CD4-positive, CD25-positive, alpha-beta regulatory T cell (primary cell): ENCODE results near the gene PYGO1. TPM values are rescaled to one million over a fixed set of nuclear protein-coding genes. Genes with fewer than 3 reads are reported as not detected.
"Not testable (repeated sequence)": the region's sequence is repeated elsewhere in the genome, so short reads cannot be mapped to it uniquely, and the experiment has no call there.

Experiments used
- ATAC-seq, 2 donors: fragments of 150-1000 bp; cut with Tn5 transposase; one replicate each; pipeline ENCODE4 v1.10.0; 2021; ENCODE audit warnings: low read depth in 2 of 2, moderate number of reproducible peaks in 2 of 2, moderate library complexity in 1 of 2
- DNase-seq, 3 donors: peaks; one replicate each; pipeline versions ENCODE4 v3.0.0 to v3.0.0-alpha.2; 2012 to 2022; ENCODE audit warnings: mixed read lengths in 1 of 3
- H3K27ac ChIP-seq: one replicate; pipeline ENCODE4 v1.7.0; 2013; ENCODE audit warnings: mild to moderate bottlenecking, low read length; ENCODE audit not compliant: insufficient read depth, poor library complexity, severe bottlenecking
- H3K27me3 ChIP-seq: one replicate; pipeline ENCODE4 v1.7.0; 2013; ENCODE audit warnings: low read length; ENCODE audit not compliant: control insufficient read depth, insufficient read depth
- H3K36me3 ChIP-seq: one replicate; pipeline ENCODE4 v1.7.0; 2013; ENCODE audit warnings: mild to moderate bottlenecking, low read length, moderate library complexity; ENCODE audit not compliant: control insufficient read depth, insufficient read depth
- H3K4me1 ChIP-seq: 2 replicates; pipeline ENCODE4 v1.7.0; 2013; ENCODE audit warnings: mild to moderate bottlenecking, low read length; ENCODE audit not compliant: insufficient read depth, control insufficient read depth, poor library complexity, severe bottlenecking
- H3K4me3 ChIP-seq: one replicate; pipeline ENCODE4 v1.7.0; 2013; ENCODE audit warnings: low read depth, mild to moderate bottlenecking, low read length, moderate library complexity
- H3K9me3 ChIP-seq, 2 experiments: 1 replicate in 1 of 2; 2 replicates in 1 of 2; pipeline ENCODE4 v1.7.0; 2013; ENCODE audit warnings: low read length in 2 of 2, mild to moderate bottlenecking in 1 of 2, moderate library complexity in 1 of 2; ENCODE audit not compliant: control insufficient read depth in 2 of 2
- H3K27ac Mint-ChIP-seq, 3 donors: one replicate each; pipeline ENCODE4 v1.8.0; 2020 to 2022; ENCODE audit warnings: mild to moderate bottlenecking in 3 of 3, mixed read lengths in 3 of 3, moderate library complexity in 2 of 3
- H3K27me3 Mint-ChIP-seq: one replicate; pipeline ENCODE4 v1.8.0; 2022; ENCODE audit warnings: mild to moderate bottlenecking, mixed read lengths
- H3K36me3 Mint-ChIP-seq: one replicate; pipeline ENCODE4 v1.8.0; 2020; ENCODE audit warnings: mixed read lengths
- H3K4me1 Mint-ChIP-seq, 4 donors: one replicate each; pipeline ENCODE4 v1.8.0; 2020 to 2022; ENCODE audit warnings: mixed read lengths in 4 of 4, mild to moderate bottlenecking in 1 of 4
- H3K4me3 Mint-ChIP-seq, 4 donors: one replicate each; pipeline ENCODE4 v1.8.0; 2020 to 2022; ENCODE audit warnings: mild to moderate bottlenecking in 4 of 4, mixed read lengths in 4 of 4, moderate library complexity in 3 of 4
- H3K9me3 Mint-ChIP-seq, 7 donors: one replicate each; pipeline ENCODE4 v1.8.0; 2020 to 2022; ENCODE audit warnings: mixed read lengths in 7 of 7, mild to moderate bottlenecking in 3 of 7, moderate library complexity in 2 of 7
- polyA plus RNA-seq, 4 donors: library from polyadenylated mRNA; unstranded; fragments of 300-500 nt; fragmentation: Illumina TruSeq; gene quantifications; one replicate each; pipeline ENCODE4 v1.2.3, GENCODE V29; 2021
- total RNA-seq: library from RNA; stranded (reverse); gene quantifications from one replicate; pipeline ENCODE4 v1.2.3, GENCODE V29; 2022

Gene PYGO1
- total and polyA plus RNA-seq, 5 donors from 2014 or later, result not detected

DNA sequence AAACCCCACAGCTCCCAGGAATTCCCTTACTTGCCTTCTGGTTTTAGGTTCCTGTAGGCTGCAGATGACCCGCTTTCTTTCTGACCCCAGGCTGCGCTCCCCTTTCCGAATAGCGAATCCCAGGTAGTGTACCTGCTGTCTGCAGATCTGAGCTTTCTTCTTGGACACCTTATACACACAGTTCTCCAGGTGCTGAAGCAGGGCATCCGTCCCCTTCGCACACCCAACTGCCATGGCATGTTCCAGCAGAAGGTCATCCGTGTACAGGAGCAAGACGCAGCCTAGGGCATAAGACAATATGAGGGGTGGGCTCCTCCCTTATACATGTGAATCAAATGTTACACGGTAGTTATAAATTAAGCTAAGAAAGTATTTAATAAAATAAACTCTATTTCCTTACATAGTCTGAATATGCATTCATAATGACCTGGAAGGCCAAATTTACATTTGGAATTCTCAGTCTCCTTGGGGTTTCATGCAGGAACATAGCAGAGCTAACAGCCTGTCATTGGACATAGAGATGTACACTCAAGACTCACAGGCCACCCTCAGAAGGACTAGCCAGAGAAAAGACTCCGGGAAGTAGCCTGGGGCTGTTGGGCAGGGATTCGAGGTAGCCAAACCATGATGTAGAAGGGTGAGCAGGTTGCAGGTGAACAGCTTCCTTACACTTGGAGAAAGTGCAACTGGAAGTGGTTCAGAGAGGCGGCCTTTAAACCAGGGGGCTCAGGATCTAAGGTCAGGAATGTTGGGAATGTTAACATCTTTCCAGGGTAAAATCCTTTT, 72.0 kb downstream of the PYGO1 start:
- no peak overlapping the region for H3K4me3 Mint-ChIP-seq
- no peaks in the 10 kb centered on the region for H3K36me3 Mint-ChIP-seq
- no peak overlapping the region for H3K27ac ChIP-seq
- peaks cover 0 to 4% (median 0%) of the 10 kb centered on the region in 4 donors for H3K4me1 Mint-ChIP-seq
- H3K36me3 ChIP-seq, result no peaks in the 10 kb centered on the region
- H3K27me3 Mint-ChIP-seq, result peaks cover 10% of the 10 kb centered on the region
- no peaks in the 10 kb centered on the region for H3K4me1 ChIP-seq
- no peak overlapping the region for H3K4me3 ChIP-seq
- H3K27me3 ChIP-seq, result no peaks in the 10 kb centered on the region
- peaks cover 0 to 5% (median 0%) of the 10 kb centered on the region in 7 donors for H3K9me3 Mint-ChIP-seq
- no peaks in the 10 kb centered on the region for H3K9me3 ChIP-seq
- DNase-seq, result no peak
- ATAC-seq, result no peak
- H3K27ac Mint-ChIP-seq, result no peak overlapping the region

DNA sequence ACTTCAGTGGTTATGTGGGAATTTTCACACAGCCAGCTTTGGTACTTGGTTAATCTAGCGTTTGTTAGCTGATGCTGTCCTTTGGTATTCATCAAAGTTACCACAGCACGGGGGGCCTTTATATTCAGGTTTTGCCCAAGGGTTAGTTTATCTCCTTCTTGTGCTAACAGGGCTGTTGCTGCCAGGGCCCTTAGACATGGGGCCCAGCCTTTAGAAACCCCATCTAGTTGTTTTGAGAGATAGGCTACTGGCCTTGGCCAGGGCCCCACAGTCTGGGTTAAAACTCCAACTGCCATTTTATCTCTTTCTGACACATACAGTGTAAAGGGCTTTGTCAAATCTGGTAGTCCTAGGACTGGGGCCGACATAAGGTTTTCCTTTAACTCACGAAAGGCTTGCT, 72.7 kb downstream of the PYGO1 start:
- no peak for ATAC-seq
- DNase-seq, result no peak
- Mint-ChIP-seq H3K9me3 (no peaks in the 10 kb centered on the region), H3K4me1 (peaks cover 0 to 4% (median 0%) of the 10 kb centered on the region in 4 donors), H3K27ac (no peak overlapping the region), H3K4me3 (no peak overlapping the region), H3K27me3 (peaks cover 10% of the 10 kb centered on the region), H3K36me3 (no peaks in the 10 kb centered on the region)
- H3K4me1 ChIP-seq, result no peaks in the 10 kb centered on the region
- H3K27me3 ChIP-seq, result no peaks in the 10 kb centered on the region
- H3K4me3 ChIP-seq, result no peak overlapping the region
- H3K9me3 ChIP-seq, result no peaks in the 10 kb centered on the region
- no peak overlapping the region for H3K27ac ChIP-seq
- H3K36me3 ChIP-seq, result no peaks in the 10 kb centered on the region

DNA sequence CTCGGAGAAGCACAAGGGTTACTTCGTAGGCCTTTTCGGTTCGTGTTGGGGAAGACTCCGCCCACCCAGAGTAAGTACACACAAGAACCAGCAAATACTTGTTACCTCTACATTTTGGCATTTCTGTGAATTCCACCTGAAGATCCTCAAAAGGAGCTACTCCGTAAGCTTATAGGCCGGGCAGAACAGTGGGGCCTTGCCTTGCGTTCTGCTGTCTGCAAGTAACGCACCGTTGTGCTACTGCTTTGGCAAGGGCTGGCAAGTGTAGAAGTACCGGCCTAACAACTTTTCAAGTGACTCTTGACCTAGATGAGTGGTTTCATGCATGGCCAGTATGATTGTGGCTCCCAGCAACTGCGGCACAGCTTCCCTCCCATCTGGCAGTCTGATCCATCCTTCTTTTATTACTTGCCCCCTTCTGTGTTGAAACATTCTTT, 73.7 kb downstream of the PYGO1 start:
- Mint-ChIP-seq H3K4me3 (no peak overlapping the region), H3K9me3 (no peaks in the 10 kb centered on the region), H3K4me1 (peaks cover 0 to 4% (median 0%) of the 10 kb centered on the region in 4 donors), H3K27me3 (peaks cover 10% of the 10 kb centered on the region), H3K27ac (no peak overlapping the region), H3K36me3 (no peaks in the 10 kb centered on the region)
- no peaks in the 10 kb centered on the region for H3K36me3 ChIP-seq
- no peak overlapping the region for H3K27ac ChIP-seq
- no peak for DNase-seq
- no peaks in the 10 kb centered on the region for H3K4me1 ChIP-seq
- ATAC-seq, result no peak
- no peaks in the 10 kb centered on the region for H3K9me3 ChIP-seq
- H3K4me3 ChIP-seq, result no peak overlapping the region
- H3K27me3 ChIP-seq, result no peaks in the 10 kb centered on the region

DNA sequence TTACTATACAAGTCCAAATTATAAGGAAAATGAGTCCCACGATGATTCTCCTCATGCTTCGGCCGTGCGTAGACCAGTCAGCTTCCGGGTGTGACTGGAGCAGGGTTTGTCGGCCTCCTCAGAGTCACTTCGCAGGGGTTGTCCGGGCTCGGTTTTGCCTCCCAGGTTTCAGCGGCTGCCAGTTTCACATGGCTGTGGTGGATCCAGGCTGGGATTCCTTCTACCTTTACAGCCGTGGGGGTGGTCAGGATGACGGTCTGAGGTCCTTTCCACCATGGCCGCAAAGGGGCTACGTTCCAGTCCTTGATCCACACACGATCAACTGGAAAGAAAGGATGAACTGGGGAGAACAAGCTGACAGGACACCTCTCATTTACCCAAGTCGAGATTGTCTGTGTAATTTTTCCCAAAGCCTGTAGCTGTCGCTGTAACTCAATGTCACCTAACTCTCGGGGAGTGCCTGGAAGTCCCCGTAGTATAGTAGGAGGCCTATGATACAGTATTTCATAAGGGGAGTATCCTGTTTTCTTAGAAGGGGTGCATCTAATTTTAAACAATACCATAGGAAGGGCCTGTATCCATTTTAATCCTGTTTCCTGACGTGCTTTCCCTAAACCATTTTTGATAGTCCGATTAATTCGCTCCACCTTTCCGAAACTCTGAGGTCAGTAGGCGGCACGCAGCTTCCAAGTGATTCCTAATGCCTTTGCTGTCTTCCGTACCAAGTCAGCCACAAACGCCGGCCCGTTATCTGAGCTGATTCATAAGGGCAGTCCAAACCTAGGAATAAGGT, 74.3 kb downstream of the PYGO1 start:
- DNase-seq, result peak in 1 of 3 donors; percentile 53
- ATAC-seq, result not testable (repeated sequence)

DNA sequence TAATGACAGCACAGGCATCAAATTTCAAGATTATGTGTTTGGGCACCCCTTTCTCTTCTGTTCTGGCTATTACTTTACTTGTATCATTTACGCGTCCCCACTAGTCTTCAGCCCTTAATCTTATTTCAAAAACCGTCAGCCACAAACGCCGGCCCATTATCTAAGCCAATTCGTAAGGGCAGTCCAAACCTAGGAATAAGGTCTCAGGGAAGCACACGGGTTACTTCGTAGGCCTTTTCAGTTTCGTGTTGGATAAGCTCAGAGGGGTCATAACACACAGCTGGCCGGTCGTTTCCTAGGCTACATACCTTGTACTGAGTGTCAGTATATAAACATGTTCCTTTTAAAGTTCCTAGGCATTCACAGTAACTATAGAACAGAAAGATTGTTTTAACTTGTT, 75.0 kb downstream of the PYGO1 start:
- Mint-ChIP-seq H3K27me3 (peaks cover 14% of the 10 kb centered on the region), H3K27ac (no peak overlapping the region), H3K4me3 (no peak overlapping the region), H3K9me3 (no peaks in the 10 kb centered on the region), H3K36me3 (no peaks in the 10 kb centered on the region), H3K4me1 (peaks cover 0 to 4% (median 0%) of the 10 kb centered on the region in 4 donors)
- Histone ChIP-seq H3K27me3 (no peaks in the 10 kb centered on the region), H3K36me3 (no peaks in the 10 kb centered on the region), H3K4me3 (no peak overlapping the region), H3K27ac (no peak overlapping the region), H3K9me3 (no peaks in the 10 kb centered on the region), H3K4me1 (no peaks in the 10 kb centered on the region)
- ATAC-seq (no peak), DNase-seq (no peak)

More for the DNA sequence above, 74.3 kb downstream of the PYGO1 start:
- H3K4me1 ChIP-seq, H3K27ac Mint-ChIP-seq, H3K4me3 ChIP-seq, H3K4me1 Mint-ChIP-seq, H3K4me3 Mint-ChIP-seq, H3K27ac ChIP-seq, H3K36me3 Mint-ChIP-seq, H3K27me3 ChIP-seq, H3K9me3 ChIP-seq, H3K9me3 Mint-ChIP-seq, H3K36me3 ChIP-seq: not testable (repeated sequence)
- H3K27me3 Mint-ChIP-seq, result peaks cover 10% of the 10 kb centered on the region

DNA sequence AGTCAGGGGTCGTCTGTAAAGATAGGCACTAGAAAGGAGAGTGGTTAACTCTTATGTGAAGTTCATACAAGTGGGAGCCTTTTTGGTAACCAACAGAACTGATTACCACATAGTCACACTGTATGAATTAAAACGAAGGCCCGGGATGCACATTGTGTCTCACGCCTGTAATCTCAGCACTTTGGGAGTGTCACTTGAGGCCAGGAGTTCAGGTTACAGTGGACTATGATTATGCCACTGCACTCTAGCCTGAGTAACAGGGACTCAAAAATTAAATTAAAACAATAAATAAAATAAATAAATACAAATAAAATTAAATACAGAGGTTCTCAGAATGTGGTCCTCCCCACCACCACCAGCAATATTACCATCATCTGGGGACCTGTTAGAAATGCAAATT, 80.6 kb downstream of the PYGO1 start:
- DNase-seq, result no peak
- no peak for ATAC-seq
- Mint-ChIP-seq H3K4me1 (no peaks in the 10 kb centered on the region), H3K9me3 (peaks cover 0 to 8% (median 5%) of the 10 kb centered on the region in 7 donors), H3K36me3 (no peaks in the 10 kb centered on the region), H3K27me3 (peaks cover 35% of the 10 kb centered on the region), H3K27ac (no peak overlapping the region), H3K4me3 (no peak overlapping the region)
- no peaks in the 10 kb centered on the region for H3K4me1 ChIP-seq
- no peak overlapping the region for H3K27ac ChIP-seq
- no peaks in the 10 kb centered on the region for H3K27me3 ChIP-seq
- H3K4me3 ChIP-seq, result no peak overlapping the region
- H3K36me3 ChIP-seq, result no peaks in the 10 kb centered on the region
- no peaks in the 10 kb centered on the region for H3K9me3 ChIP-seq

DNA sequence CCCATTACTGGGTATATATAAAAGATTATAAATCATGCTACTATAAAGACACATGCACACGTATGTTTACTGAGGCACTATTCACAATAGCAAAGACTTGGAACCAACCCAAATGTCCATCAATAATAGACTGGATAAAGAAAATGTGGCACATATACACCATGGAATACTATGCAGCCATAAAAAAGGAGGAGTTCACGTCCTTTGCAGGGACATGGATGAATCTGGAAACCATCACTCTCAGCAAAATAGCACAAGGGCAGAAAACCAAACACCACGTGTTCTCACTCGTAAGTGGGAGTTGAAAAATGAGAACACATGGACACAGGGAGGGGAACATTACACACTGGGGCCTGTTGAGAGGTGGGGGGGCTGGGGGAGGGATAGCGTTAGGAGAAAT, 82.7 kb downstream of the PYGO1 start:
- not testable (repeated sequence) for DNase-seq, H3K4me1 ChIP-seq, H3K27ac Mint-ChIP-seq, H3K4me3 ChIP-seq, H3K4me1 Mint-ChIP-seq, H3K27ac ChIP-seq, H3K36me3 Mint-ChIP-seq, H3K36me3 ChIP-seq, H3K9me3 Mint-ChIP-seq, H3K9me3 ChIP-seq, H3K4me3 Mint-ChIP-seq, ATAC-seq, H3K27me3 ChIP-seq
- peaks cover 30% of the 10 kb centered on the region for H3K27me3 Mint-ChIP-seq
